Pons (tissue), 1 donor: ENCODE measurements around the gene C1orf198.

ENCODE experiments used
- DNase-seq: peaks from one replicate; pipeline ENCODE4 v3.0.0-alpha.2; 2016; ENCODE audit warnings: low spot score

Gene C1orf198

DNA sequence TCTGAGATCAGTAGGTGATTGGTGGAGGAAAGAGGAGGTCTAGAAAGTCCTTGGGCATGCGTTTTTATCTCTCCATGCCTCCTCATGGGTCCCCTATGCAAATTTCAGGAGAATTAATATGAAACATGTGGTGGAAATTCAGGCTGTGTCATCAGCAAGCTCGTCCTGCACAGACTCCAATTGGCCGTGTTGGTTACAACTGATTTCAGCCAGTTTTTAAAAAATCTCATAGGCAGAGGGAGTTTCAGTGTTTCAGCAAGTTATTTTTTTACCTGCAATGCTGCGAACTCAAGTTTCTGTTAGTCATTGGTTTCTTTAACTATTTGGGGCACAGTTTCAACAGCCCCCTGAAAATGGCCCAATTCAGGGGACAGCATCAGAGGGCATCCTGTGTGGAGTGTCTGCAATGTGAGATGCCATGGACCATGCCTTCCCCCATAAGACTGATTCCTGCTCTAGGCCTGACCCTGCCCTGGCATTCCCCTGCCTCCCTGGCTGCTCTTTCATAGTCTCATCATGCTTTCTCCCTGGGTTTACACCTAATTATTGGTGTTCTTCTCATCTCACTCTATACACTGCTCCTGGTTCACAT, 59.9 kb downstream of the C1orf198 start:
- DNase-seq: no peak

DNA sequence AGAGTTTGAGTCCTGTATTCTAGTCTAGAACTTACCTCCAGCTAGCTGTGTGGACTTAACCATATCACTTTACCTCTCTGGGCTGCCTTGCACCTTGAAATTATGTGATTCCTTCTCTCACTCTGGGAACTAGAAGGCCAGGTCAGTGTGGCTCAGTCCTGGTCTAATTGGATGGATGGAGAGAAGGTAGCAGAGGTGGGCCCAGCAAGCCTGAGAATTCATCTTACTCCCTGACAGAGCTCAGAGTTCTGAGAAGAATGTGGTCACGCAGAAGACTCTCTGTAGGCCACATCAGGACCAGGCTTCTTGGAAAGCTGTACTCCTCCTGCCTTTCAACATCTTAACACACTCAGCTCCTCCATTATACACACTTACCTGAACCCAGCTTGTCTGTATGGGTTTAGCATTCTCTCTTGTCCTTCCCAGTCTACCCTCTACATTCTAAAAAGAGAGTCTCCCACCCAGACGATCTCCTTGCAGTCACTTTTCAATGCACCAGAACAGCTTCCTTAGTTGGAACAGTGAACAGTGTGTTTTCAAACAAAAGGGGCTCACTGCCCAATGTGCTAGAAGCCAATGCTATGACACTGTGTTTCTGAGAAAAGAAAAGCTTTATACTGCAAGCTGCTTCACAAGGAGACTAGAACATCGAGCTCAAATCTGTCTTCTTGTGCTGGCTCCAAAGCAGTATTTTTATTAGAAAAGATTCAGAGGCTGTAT, 60.6 kb downstream of the C1orf198 start:
- peak; percentile 98 for DNase-seq

DNA sequence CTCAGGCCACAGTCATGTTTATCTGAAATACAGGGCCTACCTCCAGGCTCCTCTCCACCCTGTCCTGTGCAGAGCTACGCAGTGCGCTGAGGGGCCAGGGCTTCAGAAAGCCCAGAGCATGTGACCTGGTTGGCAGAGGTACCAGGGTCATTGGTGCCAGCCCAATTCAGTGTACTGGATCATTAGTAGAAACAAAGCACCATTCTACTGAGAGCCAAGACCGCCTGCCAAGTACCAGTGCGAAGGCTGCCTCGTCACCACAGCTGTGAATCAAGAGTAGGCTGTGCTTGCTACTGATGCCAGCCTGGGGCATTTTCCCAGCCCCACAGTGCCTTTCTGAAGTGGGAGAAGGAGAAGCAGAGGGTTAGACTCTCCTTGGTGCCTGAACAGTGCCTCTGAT, 61.3 kb downstream of the C1orf198 start:
- DNase-seq: peak; percentile 99

DNA sequence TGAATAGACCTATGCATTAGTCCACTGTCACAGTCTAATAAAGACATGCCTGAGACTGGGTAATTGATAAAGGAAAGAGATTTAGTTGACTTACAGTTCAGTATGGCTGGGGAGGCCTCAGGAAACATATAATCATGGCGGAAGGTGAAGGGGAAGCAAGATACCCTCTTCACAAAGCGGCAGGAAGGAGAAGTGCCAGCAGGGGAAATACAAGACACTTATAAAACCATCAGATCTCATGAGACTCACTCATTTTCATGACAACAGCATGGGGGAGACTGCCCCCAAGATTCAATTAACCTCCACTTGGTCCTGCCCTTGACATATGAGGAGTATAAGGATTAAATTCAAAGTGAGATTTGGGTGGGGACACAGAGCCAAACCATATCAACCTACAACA, 61.8 kb downstream of the C1orf198 start:
- no peak for DNase-seq

DNA sequence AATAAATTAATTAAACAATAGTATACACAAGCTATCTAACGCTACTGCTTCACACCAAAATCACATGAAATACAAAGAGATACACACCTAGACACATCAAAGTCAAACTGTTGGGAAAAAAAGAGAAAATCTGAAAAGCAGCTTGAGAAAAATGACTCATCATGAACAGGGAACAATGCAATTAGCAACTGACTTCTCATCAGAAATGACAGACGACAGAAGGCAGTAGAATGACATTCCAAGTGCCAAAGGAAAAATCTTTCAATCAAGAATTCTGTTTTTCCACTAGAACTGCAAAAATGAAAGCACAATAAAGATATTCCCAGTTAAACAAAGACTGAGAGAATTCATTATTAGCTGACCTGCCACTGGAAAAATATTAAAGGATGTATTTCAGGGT, 63.9 kb downstream of the C1orf198 start:
- no peak for DNase-seq

DNA sequence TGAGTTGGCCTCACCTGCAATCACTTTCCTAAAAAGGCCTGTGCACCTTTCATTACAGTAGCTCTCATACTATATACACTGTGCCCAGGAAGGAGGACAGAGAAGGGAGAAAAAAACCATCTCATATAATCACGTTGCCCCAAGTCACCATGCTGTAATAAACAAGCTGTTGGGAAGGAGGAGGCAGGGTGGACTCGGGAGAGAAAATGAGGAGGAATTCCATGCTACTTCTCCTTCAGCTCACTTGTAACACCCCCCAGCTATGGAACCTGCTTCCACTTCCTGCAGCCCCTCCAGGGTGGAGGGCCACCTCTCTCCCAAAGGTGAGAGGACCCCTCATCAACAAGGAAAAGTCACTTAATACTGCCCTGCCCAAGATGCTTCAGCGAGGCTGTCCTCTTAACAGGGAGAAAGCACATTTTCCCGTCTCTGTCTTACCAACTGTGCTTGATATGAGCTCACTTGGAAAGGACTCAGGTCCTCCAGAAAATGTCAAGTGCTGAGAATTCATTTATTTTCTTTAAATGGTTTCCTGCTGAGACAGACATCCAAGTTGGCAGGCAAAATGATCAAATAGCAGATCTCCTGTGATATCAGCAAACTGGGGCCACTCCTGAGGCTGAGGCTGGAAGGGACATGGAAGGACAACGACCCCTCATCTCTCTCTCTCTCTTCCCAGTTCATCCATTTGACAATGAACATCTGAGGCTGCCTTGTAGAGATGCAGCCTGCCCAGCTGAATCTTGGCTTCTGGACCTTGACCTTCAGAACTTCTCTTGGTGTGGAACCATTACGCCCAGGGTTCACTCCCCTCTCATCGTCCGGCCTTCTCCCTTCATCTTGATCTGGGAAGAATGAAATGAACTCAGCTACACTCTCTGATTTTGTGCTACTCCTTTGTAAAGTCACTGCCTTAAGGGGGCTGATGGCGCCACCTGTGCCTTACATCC, 67.2 kb downstream of the C1orf198 start:
- DNase-seq: no peak

DNA sequence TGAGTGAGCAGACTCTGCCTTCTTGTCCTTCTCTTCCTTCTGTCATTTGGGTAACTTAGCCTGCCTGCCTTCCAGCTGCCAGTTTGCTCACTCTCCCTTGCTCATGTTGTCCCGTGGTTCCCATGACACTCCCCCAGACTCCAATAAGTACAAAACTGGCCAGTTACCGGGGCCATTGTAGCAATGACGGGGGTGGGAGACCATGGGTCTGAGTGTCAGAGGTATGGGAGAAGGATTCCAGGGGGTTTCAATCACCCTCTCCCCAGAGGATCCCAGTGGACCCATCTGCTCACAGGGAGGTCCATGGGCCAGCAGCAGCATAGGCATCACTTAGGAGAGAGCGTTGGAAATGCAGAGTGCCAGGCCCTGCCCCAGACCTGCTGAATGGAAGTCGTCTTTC, 69.8 kb downstream of the C1orf198 start:
- no peak for DNase-seq

DNA sequence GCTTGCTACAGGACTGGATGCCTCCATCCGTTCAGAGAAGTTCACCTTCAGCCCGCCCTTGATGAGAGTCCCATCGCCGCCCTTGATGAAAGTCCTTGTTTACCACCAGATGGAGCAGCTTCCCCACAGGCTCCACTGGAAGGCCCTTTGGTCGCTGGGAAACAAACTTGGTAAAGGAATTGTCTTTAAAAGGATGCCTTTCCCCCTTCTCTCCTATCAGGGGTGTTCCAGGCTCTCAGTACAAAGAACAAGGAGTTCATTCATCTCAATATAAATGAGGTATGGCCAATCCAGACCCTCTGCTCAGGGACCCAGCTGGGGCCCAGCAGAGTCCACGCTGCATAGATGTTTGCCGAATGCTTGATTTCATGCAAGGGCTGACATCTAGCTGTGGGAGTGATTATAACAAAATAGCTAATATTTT, 70.4 kb downstream of the C1orf198 start:
- DNase-seq: peak; percentile 93

DNA sequence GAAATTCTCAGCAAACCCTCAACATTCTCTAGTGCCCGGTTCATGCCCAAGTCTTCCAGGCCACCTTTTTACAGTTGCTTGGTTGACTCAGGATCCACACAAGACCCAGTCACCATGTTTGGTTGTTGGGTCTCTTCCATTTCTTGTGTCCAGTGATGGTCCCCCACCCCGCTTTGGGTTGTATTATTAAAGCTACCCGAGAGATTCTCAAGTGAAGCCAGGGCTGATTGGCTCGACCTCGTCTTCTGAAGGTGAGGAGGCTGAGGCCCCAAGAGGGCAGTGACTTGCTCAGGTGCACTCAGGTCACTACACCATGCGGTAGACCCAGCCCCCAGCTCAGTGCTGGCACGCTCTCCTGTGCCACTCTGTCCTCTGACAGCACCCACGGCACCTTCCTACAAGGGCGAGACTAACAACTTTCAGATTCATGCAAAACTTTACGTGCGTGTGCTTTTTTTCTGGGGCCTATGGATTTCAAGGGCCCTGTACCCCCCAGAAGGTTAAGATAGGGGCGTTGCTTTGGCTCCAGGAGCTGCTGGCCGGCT, 70.9 kb downstream of the C1orf198 start:
- DNase-seq: no peak

DNA sequence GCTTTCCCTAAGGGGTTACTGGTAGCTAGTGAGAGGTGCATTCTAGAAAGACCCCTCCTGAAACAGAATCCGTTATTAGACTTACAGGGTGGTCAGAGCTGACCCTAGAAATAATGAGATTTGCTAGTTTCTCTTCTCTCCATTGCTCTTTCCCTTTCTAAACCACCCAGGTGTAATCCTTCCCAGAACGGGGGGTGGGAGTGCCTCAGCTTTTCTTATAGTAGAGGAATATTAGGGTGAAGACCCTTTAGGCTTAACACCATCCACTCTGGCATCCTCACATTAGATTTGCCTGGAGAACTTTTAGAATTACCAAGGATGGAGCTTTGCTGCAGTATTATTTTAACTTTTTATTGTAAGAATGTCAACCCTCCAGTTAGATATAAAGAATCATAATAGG, 71.7 kb downstream of the C1orf198 start:
- DNase-seq: no peak

DNA sequence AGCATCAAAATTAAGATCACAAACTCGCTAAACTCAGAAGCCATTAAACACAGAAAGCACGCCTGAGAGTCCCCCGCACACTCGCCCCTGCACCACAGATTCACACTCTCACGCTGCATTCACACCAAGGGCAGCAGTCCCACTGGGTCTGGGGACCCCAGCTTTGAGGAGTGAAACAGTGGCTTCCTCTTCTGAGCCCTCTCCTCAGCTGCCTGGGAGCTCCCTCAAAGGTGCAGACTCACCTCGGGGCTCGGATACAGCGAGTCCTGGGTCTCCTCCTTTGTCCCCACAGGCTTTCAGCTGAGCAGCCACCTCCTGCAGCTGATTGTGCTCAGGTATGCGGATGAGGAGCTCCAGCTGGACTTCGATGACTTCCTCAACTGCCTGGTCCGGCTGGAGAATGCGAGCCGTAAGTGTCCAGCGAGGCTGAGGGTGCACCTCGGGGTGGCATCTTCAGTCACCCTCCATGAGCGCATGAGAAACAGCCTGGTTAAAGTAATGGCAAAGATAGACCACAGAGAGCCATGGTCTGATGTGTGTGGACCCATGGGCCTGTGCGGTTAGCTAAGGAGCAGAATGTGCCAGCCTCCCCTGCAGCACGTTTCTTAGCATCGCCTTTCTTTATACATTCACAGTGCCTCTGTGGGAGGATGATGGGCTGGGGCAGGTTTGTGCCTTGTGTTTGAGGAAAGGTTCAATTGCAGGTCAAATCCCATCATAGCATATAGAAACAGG, 73.3 kb downstream of the C1orf198 start:
- no peak for DNase-seq

DNA sequence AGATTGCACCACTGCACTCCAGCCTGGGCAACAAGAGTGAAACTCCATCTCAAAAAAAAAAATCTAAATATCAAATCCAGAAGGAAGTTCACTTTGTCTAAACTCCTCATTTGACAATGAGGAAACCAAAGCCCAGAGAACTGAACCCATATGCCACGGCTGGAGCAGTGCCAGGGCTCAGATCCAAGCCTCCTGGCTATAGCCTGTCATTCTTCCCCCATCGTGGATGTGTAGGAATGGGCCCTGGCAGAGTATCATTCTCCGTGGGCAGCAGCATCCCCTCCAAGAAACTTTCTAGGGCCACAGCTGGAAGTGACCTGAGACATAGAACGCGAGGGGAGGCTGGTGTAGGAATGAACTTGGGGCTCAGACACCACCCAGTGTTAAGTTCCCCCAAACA, 73.9 kb downstream of the C1orf198 start:
- DNase-seq: no peak

DNA sequence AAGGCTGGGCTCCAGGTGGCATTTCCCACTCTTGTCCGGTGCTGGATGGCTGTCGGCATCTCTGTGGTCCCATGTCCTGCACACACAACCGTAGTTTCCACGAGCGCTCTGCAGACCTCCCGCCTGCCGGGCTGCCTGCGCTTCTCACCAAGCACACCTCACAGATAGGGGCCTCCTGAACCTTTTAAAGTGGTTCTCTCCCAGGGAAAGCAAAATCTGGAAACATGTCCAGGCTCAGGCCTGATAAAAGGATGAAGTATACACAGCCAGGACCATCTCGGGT, 74.9 kb downstream of the C1orf198 start:
- no peak for DNase-seq

DNA sequence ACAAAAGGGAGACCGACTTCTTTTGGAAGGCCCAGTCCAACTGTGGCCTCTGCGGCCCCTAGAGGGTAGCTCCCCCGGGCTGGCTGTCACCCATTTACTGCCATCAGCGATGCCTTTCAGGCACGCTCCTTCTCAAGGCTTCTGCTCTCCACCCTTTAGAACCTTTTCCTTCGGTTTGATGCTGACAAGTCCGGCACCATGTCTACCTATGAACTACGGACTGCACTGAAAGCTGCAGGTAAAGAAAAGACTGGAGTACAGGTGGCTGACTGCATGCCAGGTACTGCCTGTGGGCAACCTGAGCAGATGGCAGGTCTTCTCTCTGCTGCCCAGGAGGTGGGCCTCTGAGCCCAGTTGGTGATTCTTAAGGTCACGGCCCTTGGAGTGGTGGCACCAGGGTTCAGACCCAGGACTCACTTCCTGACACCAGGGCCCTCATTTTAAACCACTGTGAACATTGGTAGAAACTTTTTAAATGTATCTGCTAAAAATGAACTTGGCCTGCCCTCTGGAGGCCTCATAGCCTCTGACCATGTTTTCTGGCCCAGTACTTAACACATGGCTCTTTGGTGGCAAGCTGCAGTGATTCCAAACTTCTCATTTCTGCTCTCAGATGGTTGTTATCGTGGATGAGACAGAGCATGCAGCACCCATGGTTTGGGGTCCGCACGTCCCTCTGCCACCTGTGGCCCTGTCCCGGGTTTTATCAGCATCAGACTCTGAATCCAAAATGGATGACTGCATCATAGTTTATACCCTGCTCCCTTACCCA, 75.4 kb downstream of the C1orf198 start:
- no peak for DNase-seq

DNA sequence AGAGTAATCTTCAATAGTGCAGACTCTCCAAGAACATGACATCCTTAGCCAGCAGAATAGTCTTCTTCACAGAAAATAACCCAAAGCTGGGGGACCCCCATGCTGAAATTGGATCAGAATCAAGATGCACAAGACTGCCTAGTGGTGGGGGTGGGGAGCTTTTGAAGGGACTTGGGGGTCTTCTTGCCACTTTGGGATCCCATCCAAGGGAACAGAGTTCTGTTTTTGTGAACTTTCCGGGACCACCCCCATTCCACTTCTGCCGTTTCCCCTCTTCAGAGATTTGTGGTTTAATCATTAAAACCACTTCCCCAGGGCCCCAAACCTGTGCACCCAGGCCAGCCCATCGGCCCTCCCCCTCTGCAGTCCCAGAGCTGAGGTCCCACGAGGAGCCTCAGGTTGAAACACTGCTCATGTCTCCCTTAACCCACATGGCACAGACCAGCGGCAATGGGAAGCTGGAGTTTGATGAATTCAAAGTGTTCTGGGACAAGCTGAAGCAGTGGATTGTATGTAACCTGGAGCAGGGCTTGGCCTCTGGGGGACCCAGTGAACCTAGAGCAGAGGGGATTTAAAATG, 76.2 kb downstream of the C1orf198 start:
- no peak for DNase-seq

DNA sequence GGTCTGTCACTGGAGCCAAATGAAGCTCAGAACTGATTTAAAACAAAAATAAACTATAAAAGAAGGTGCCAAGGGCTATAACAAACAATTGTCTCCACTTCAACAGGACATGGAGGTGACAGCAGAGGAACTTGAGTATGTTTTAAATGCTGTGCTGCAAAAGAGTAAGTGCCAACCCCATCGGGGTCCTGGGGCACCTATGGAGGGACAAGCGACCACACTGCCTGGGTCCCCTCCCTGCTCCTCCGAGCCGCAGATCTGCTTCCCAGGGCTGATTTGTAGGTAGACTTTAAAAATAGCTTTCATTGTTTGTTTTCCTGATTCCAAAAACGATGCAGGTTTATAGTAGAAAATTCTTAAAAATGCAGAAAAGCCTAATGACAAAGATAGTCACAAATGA, 78.3 kb downstream of the C1orf198 start:
- no peak for DNase-seq

DNA sequence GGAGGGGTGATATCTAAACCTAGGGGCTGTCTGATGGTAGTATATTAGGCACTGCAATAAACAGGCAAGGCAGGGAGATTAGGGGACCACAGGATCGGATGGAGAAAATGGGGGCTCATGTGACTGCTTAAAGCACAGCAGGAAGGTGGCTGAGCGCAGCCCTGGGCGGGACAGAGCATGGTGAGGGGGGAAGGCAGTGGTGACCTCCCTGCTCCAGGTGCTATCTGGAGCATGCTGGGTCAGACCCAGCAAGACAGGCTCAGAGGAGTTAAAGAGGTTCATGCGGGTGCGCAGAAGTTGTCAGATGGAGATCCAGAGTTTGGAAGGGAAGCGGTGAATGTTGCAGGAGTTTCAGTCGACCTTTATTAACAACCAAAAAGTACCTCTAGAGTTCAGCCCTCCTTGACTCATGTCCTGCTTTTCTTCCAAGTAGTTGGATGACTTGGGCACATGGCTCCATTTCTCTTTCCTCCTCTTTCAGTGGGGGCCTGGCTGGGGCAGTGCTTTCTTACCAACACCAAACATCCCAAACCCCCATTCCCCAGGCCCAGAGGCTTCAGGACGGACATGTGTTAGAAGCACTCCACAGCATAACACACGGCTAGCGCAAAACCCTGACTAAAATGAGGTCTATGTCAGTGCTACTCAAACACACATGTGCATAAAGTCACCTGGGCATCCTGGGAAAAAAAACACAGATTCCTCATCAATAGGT, 79.6 kb downstream of the C1orf198 start:
- DNase-seq: no peak

DNA sequence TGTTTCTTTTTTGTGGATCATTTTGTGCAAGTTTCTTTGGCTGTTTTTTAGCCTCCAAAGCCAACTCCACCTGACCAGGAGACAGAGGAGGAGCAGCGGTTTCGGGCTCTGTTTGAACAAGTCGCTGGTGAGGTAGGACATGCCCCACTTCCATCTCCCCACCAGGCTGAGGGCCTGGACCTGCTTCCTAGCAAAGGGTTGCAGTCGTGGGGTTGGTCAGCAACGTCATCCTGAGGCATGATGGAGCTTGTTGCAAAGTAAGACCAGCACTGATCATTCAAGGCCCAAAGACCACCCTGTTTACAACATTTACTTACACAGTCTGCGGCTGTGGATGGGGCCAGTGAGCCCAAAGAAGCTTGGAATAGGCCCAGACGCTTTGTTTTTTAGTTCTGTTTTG, 80.8 kb downstream of the C1orf198 start:
- no peak for DNase-seq
